Caco-2 (cell line): ENCODE results near the gene KIAA1958. TPM values are rescaled to one million over a fixed set of nuclear protein-coding genes. Genes with fewer than 3 reads are reported as not detected.

Source experiments
- BruUV-seq: library from RNA; stranded (reverse); fragments of 400-500 nt; replicated peaks from 2 replicates; lab custom pipeline; 2021; lab: Mats Ljungman, UMichigan
- CTCF ChIA-PET: fragments of 300-600 bp; sonication (Branson Sonifier 250); formaldehyde crosslinking; loops from one replicate; lab custom pipeline; 2022; ENCODE audit warnings: antibody characterized with exemption; lab: Charles Lee
- POLR2A ChIA-PET: fragments of 300-600 bp; sonication (Branson Sonifier 250); formaldehyde crosslinking; loops from one replicate; lab custom pipeline; 2022; ENCODE audit warnings: antibody characterized with exemption; lab: Charles Lee
- DNase-seq, 2 experiments: peaks; one replicate each; pipeline versions ENCODE4 v3.0.0 to v3.0.0-alpha.2; 2020 to 2022
- H3K27me3 ChIP-seq: replicated peaks from 2 replicates; pipeline ENCODE4 v1.6.0; 2011; ENCODE audit warnings: low read length; ENCODE audit not compliant: control insufficient read depth, insufficient read depth
- H3K36me3 ChIP-seq: 2 replicates; pipeline ENCODE4 v1.5.1; 2011; ENCODE audit warnings: low read length; ENCODE audit not compliant: control insufficient read depth, insufficient read depth
- H3K4me1 ChIP-seq: fragments of 250-450 bp; sonication (Bioruptor Pico); 2 replicates; pipeline ENCODE4 v1.5.1; 2020; ENCODE audit warnings: mild to moderate bottlenecking
- H3K4me3 ChIP-seq: 2 replicates; pipeline ENCODE4 v1.5.1; 2011; ENCODE audit warnings: low read depth, mild to moderate bottlenecking, control low read depth, low read length
- H3K9me3 ChIP-seq: fragments of 250-450 bp; sonication (Bioruptor Pico); 2 replicates; pipeline ENCODE4 v1.5.1; 2020; ENCODE audit warnings: mild to moderate bottlenecking, moderate library complexity
- H3K27ac Mint-ChIP-seq: one replicate; pipeline ENCODE4 v1.8.0; 2022; ENCODE audit warnings: mixed read lengths; ENCODE audit not compliant: unreplicated experiment
- H3K27me3 Mint-ChIP-seq: one replicate; pipeline ENCODE4 v1.8.0; 2022; ENCODE audit warnings: mixed read lengths; ENCODE audit not compliant: insufficient read depth, unreplicated experiment
- H3K36me3 Mint-ChIP-seq: one replicate; pipeline ENCODE4 v1.8.0; 2022; ENCODE audit warnings: mild to moderate bottlenecking, mixed read lengths; ENCODE audit not compliant: insufficient read depth, unreplicated experiment
- H3K4me1 Mint-ChIP-seq: one replicate; pipeline ENCODE4 v1.8.0; 2022; ENCODE audit warnings: low read depth, mixed read lengths; ENCODE audit not compliant: unreplicated experiment
- H3K4me3 Mint-ChIP-seq: one replicate; pipeline ENCODE4 v1.8.0; 2022; ENCODE audit warnings: mild to moderate bottlenecking, moderate library complexity, mixed read lengths; ENCODE audit not compliant: unreplicated experiment
- H3K9me3 Mint-ChIP-seq: one replicate; pipeline ENCODE4 v1.8.0; 2022; ENCODE audit warnings: mixed read lengths; ENCODE audit not compliant: unreplicated experiment
- intact Hi-C: fragments of 100-400 bp; cut with micrococcal nuclease; formaldehyde crosslinking; loops from one replicate; pipeline ENCODE4 v1.10.0; 2022; ENCODE audit not compliant: unreplicated experiment
- total RNA-seq: library from RNA; stranded (reverse); gene quantifications from 2 replicates; pipeline ENCODE4 v1.2.3, GENCODE V29; 2022
- TF ChIP-seq, protein P1 (sequence below), 2 experiments: fragments of 200-600 bp in 1 of 2; IDR thresholded peaks; 1 replicate in 1 of 2; 2 replicates in 1 of 2; pipeline versions ENCODE4 v1.5.1 to v1.8.0; 2011 to 2022; ENCODE audit warnings: antibody characterized with exemption in 1 of 2, control low read depth in 1 of 2, inconsistent platforms in 1 of 2, low read depth in 1 of 2, low read length in 1 of 2, mild to moderate bottlenecking in 1 of 2, moderate library complexity in 1 of 2; ENCODE audit not compliant: insufficient read depth in 1 of 2, severe bottlenecking in 1 of 2, unreplicated experiment in 1 of 2

KIAA1958 gene
- total RNA-seq, 1 experiment from 2014 or later: 20.0 TPM

DNA sequence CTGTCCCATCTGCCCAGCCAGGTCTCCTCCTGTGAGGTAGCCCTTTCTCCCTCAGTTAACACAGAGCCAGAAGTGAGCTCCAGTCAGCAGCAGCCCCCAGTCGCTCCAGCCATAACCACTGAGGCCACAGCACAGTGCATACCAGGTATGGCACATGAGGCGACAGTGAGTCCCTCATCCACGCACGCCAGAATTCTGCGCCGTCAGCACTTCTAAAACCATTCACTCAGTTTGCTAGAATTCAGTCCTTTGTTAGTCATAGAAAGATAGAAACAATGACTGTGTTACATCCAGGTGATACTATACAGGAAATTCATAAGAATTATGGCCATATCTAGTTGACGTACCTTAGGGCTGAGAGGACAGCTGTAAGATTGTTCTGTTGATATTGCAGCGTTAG is 88.5 kb downstream of the KIAA1958 start:
- Histone ChIP-seq H3K27me3 (no peaks in the 10 kb centered on the region), H3K36me3 (no peaks in the 10 kb centered on the region; the same call in none of the 2 replicates), H3K9me3 (no peaks in the 10 kb centered on the region), H3K4me3 (no peak overlapping the region), H3K4me1 (no peaks in the 10 kb centered on the region)
- POLR2A ChIA-PET: no interaction called here
- H3K27ac Mint-ChIP-seq: no peak overlapping the region
- H3K36me3 Mint-ChIP-seq: peaks cover 11% of the 10 kb centered on the region
- TF ChIP-seq, protein P1, sequence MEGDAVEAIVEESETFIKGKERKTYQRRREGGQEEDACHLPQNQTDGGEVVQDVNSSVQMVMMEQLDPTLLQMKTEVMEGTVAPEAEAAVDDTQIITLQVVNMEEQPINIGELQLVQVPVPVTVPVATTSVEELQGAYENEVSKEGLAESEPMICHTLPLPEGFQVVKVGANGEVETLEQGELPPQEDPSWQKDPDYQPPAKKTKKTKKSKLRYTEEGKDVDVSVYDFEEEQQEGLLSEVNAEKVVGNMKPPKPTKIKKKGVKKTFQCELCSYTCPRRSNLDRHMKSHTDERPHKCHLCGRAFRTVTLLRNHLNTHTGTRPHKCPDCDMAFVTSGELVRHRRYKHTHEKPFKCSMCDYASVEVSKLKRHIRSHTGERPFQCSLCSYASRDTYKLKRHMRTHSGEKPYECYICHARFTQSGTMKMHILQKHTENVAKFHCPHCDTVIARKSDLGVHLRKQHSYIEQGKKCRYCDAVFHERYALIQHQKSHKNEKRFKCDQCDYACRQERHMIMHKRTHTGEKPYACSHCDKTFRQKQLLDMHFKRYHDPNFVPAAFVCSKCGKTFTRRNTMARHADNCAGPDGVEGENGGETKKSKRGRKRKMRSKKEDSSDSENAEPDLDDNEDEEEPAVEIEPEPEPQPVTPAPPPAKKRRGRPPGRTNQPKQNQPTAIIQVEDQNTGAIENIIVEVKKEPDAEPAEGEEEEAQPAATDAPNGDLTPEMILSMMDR (IDR thresholded peaks at IDR 0.05; ENCODE audit: insufficient read depth in 1 of 2, low read depth in 1 of 2, low read length in 1 of 2, severe bottlenecking in 1 of 2, unreplicated experiment in 1 of 2): no peak
- no peak overlapping the region for H3K4me3 Mint-ChIP-seq
- H3K27me3 Mint-ChIP-seq: no peaks in the 10 kb centered on the region
- no TSS peak for BruUV-seq
- H3K4me1 Mint-ChIP-seq: peaks cover 12% of the 10 kb centered on the region
- CTCF ChIA-PET: no interaction called here
- intact Hi-C loops: no loop called here
- no peaks in the 10 kb centered on the region for H3K9me3 Mint-ChIP-seq
- no peak for DNase-seq

DNA sequence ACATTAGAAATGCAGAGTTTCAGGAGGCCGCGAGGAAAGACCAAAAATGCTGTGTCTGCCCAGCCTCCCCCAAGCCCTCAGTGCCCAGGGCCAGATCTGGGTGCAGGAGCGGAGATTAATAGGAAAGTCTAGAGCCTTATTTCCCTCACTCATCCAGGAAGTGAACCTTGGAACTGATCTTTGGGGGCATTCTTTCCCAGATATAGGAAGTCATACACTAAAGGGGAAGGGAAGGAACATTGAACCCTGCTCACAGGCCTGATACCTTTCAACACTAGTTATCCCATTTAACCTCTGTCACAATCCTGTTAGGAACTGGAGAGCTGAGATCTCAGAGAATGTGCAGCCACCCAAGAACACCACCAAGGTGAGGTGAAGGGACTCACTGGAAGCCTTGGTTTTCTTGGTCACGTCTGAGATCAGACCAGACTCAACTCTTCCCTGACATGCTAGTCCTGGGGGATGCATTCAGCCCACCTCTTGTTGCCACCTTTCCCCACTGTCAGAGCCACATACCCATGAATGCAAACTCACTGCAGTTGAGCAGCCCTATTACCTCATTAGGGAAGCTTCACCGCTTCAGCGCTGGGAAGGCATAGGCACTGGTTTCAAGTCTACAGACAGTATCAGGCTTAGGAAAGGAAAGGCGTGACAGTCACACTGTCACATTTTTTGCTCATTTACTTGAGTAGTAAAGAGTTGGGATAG is 95.0 kb downstream of the KIAA1958 start:
- Mint-ChIP-seq H3K4me1 (no peaks in the 10 kb centered on the region), H3K4me3 (no peak overlapping the region), H3K27me3 (no peaks in the 10 kb centered on the region), H3K9me3 (no peaks in the 10 kb centered on the region), H3K36me3 (no peaks in the 10 kb centered on the region), H3K27ac (no peak overlapping the region)
- Histone ChIP-seq H3K27me3 (no peaks in the 10 kb centered on the region), H3K4me3 (no peak overlapping the region), H3K4me1 (no peaks in the 10 kb centered on the region), H3K36me3 (no peaks in the 10 kb centered on the region), H3K9me3 (no peaks in the 10 kb centered on the region)
- POLR2A ChIA-PET: no interaction called here
- DNase-seq: no peak
- CTCF ChIA-PET: no interaction called here
- TF ChIP-seq, protein P1 (IDR thresholded peaks at IDR 0.05; ENCODE audit: insufficient read depth in 1 of 2, low read depth in 1 of 2, low read length in 1 of 2, severe bottlenecking in 1 of 2, unreplicated experiment in 1 of 2): no peak
- intact Hi-C loops: no loop called here
- no TSS peak for BruUV-seq

DNA sequence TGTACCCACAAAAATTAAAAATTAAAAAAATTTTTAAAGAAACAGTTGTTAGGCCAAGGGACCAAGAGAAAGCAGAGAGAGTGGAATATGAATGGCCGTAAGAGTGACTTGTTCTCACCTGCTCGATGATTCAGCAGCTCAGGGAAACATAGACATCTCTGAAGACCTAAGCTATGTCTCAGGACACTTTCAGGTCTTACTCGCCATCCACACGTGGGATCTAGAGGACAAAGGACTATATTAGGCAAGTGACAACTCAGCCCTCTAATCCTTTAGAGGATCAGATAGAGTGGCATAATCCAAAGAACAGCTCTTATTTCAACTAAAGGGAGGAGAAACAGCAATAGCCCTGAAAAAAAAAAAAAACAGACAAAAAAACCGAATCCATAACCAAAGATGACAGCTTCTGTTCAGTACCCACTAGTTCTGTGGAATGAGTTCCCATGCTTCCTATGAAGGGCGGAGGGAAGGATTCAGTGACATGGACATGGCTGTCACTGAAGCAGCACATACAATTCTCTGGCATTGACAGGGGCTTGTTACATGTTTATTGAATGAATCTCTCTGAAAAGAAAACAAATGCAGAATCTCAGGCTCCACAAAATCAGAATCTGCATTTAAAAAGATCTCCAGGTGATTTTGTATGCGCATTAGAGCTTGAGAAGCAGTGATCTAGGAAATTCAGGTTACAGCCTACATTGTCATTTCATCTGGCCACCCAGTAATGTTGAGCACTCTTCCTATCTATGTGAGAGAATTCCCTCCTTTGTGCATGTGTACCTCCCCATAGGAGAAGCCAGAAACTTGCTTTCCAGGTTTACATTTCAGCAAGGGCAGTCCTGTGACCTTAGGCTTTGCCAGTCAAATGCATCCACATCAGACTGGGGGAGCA is 96.0 kb downstream of the KIAA1958 start:
- Mint-ChIP-seq H3K9me3 (no peaks in the 10 kb centered on the region), H3K36me3 (no peaks in the 10 kb centered on the region), H3K4me3 (no peak overlapping the region), H3K27me3 (no peaks in the 10 kb centered on the region), H3K4me1 (no peaks in the 10 kb centered on the region), H3K27ac (no peak overlapping the region)
- BruUV-seq: no TSS peak
- DNase-seq: no peak
- ChIA-PET POLR2A (no interaction called here), CTCF (no interaction called here)
- Histone ChIP-seq H3K4me3 (no peak overlapping the region), H3K27me3 (no peaks in the 10 kb centered on the region), H3K4me1 (no peaks in the 10 kb centered on the region), H3K9me3 (no peaks in the 10 kb centered on the region), H3K36me3 (no peaks in the 10 kb centered on the region)
- intact Hi-C loops: no loop called here
- TF ChIP-seq, protein P1 (IDR thresholded peaks at IDR 0.05; ENCODE audit: insufficient read depth in 1 of 2, low read depth in 1 of 2, low read length in 1 of 2, severe bottlenecking in 1 of 2, unreplicated experiment in 1 of 2): no peak
